Lung (tissue), 16 donors: Measurements from ENCODE around the gene FOXR2. TPM values are rescaled to one million over a fixed set of nuclear protein-coding genes. Genes with fewer than 3 reads are reported as not detected.

ENCODE experiments used
- ATAC-seq: fragments of 200-7000 bp; cut with Tn5 transposase; one replicate; pipeline ENCODE4 v1.9.1; 2020; ENCODE audit warnings: moderate number of reproducible peaks; ENCODE audit not compliant: insufficient read depth, low FRiP score
- DNase-seq, 3 donors: peaks; one replicate each; pipeline ENCODE4 v3.0.0-alpha.2; 2013 to 2017
- H3K27ac ChIP-seq, 2 donors: one replicate each; pipeline ENCODE4 v1.5.1; 2013; ENCODE audit warnings: mild to moderate bottlenecking in 2 of 2, moderate library complexity in 2 of 2, control low read depth in 1 of 2, inconsistent platforms in 1 of 2, low read depth in 1 of 2, low read length in 1 of 2
- H3K27me3 ChIP-seq, 3 donors: one replicate each; pipeline ENCODE4 v1.5.1; 2013; ENCODE audit warnings: low read length in 2 of 3; ENCODE audit not compliant: control insufficient read depth in 3 of 3, insufficient read depth in 3 of 3
- H3K36me3 ChIP-seq, 4 donors: one replicate each; pipeline ENCODE4 v1.5.1; 2013; ENCODE audit warnings: low read length in 4 of 4, mild to moderate bottlenecking in 1 of 4, moderate library complexity in 1 of 4; ENCODE audit not compliant: control insufficient read depth in 4 of 4, insufficient read depth in 4 of 4
- H3K4me1 ChIP-seq, 5 donors: one replicate each; pipeline ENCODE4 v1.5.1; 2013; ENCODE audit warnings: low read length in 5 of 5, mild to moderate bottlenecking in 2 of 5, moderate library complexity in 1 of 5; ENCODE audit not compliant: control insufficient read depth in 5 of 5, insufficient read depth in 5 of 5
- H3K4me3 ChIP-seq: one replicate; pipeline ENCODE4 v1.5.1; 2013; ENCODE audit warnings: mild to moderate bottlenecking, control low read depth, moderate library complexity
- H3K9ac ChIP-seq, 2 donors: one replicate each; pipeline ENCODE4 v1.5.1; 2013; ENCODE audit warnings: low read length in 2 of 2, control low read depth in 1 of 2; ENCODE audit not compliant: insufficient read depth in 1 of 2
- H3K9me3 ChIP-seq, 4 donors: one replicate each; pipeline ENCODE4 v1.5.1; 2013; ENCODE audit warnings: low read length in 3 of 4, mild to moderate bottlenecking in 1 of 4, moderate library complexity in 1 of 4; ENCODE audit not compliant: control insufficient read depth in 4 of 4, insufficient read depth in 3 of 4
- CTCF ChIP-seq: IDR thresholded peaks from 2 replicates; pipeline ENCODE4 v1.5.1; 2012; ENCODE audit warnings: mild to moderate bottlenecking; ENCODE audit errors: control extremely low read depth, extremely low read depth
- WGBS, 2 donors: extraction: QIAGEN DNeasy Blood & Tissue Kit; methylation state at CpG; one replicate each; pipeline ENCODE4 v1.1.7; 2013; 5-methylcytosine and 5-hydroxymethylcytosine counted together
- long read RNA-seq, 5 donors: transcript quantifications; one replicate each; lab custom pipeline, GENCODE V29; 2026
- polyA plus RNA-seq, 2 donors: library from polyadenylated mRNA; stranded (reverse); fragments of 200-250 nt; gene quantifications; one replicate each; pipeline ENCODE4 v1.2.1, GENCODE V29; 2013
- total RNA-seq, 2 donors: library from RNA; depleted of rRNA in 1 of 2; stranded (reverse); fragments of >200 nt in 1 of 2; gene quantifications; one replicate each; pipeline ENCODE4 v1.2.1, GENCODE V29; 2014 to 2021
- donor health status: control.
- donor health status: control.
- donor health status: Bipolar disorder and iron deficiency.
- donor health status: healthy.
- donor health status: DM: yes; HTN: yes; CAD: no.

FOXR2 gene
- not detected for total RNA-seq
- not detected for polyA plus RNA-seq
- long read RNA-seq, donor 1, result 0 reads
- long read RNA-seq, donor 2, result 0 reads
- long read RNA-seq, donor 3, result 0 reads
- long read RNA-seq, donor 4, result 0 reads
- long read RNA-seq, donor 5, result 0 reads

- H3K27me3 ChIP-seq, result no peaks in the 10 kb centered on the region
- H3K27ac ChIP-seq, result no peak within 1 kb of the TSS
- DNase-seq (no peak), ATAC-seq (no peak)
- no peaks in the 10 kb centered on the region for H3K36me3 ChIP-seq
- H3K4me3 ChIP-seq, result no peak within 1 kb of the TSS
- no peak within 1 kb of the TSS for H3K9ac ChIP-seq
- no peaks in the 10 kb centered on the region for H3K4me1 ChIP-seq
- WGBS, 2 donors, result 81 to 91% methylated on average over 1 of the region's 1 CpG
- H3K9me3 ChIP-seq, result no peaks in the 10 kb centered on the region
- no peak for TF ChIP-seq CTCF
Observed at GRCh38 chrX:55623100-55623499, at the start of gene FOXR2. Gene FOXR2, plus strand, starts transcription at chrX:55623400. Its CDS starts 312 bp downstream, at chrX:55623712.

GRCh38 chrX:55579115-55579514 lies 44.1 kb upstream of the FOXR2 start:
- no peak for DNase-seq
- no peak for ATAC-seq
- Histone ChIP-seq H3K4me1 (no peaks in the 10 kb centered on the region), H3K36me3 (no peaks in the 10 kb centered on the region), H3K27ac (no peak overlapping the region), H3K9ac (no peak overlapping the region), H3K9me3 (peaks cover 0 to 5% (median 0%) of the 10 kb centered on the region in 4 donors), H3K27me3 (no peaks in the 10 kb centered on the region), H3K4me3 (no peak overlapping the region)
- TF ChIP-seq CTCF, result no peak

GRCh38 chrX:55582447-55582846 lies 40.8 kb upstream of the FOXR2 start:
- Histone ChIP-seq H3K9ac (no peak overlapping the region), H3K4me3 (no peak overlapping the region), H3K4me1 (no peaks in the 10 kb centered on the region), H3K9me3 (peaks cover 0 to under 1% (median 0%) of the 10 kb centered on the region in 4 donors), H3K27ac (no peak overlapping the region), H3K36me3 (no peaks in the 10 kb centered on the region), H3K27me3 (no peaks in the 10 kb centered on the region)
- 80% methylated on average over 1 of the region's 1 CpG for WGBS, 2 donors
- ATAC-seq (no peak), DNase-seq (no peak)
- TF ChIP-seq CTCF, result no peak

- no peak overlapping the region for H3K9ac ChIP-seq
- no peak overlapping the region for H3K4me3 ChIP-seq
- 76 to 95% methylated on average over 5 of the region's 5 CpGs for WGBS, 2 donors
- DNase-seq, result no peak
- no peak for ATAC-seq
- TF ChIP-seq CTCF, result no peak
- H3K4me1 ChIP-seq, result no peaks in the 10 kb centered on the region
- no peaks in the 10 kb centered on the region for H3K36me3 ChIP-seq
- H3K27me3 ChIP-seq, result no peaks in the 10 kb centered on the region
- H3K27ac ChIP-seq, result no peak overlapping the region
- H3K9me3 ChIP-seq, result peaks cover 0 to 4% (median 2%) of the 10 kb centered on the region in 4 donors
Observed at GRCh38 chrX:55593296-55593695, 29.9 kb upstream of the FOXR2 start.
